ENCODE data around the gene PLCXD3. TPM values are rescaled to one million over a fixed set of nuclear protein-coding genes. Genes with fewer than 3 reads are reported as not detected.
A peak's percentile ranks its signal among the peaks of the same experiment; 100 is the strongest.

PLCXD3 gene
- total RNA-seq, 1 experiment from 2014 or later, result 5.0 TPM

- Histone ChIP-seq H3K4me3 (ENCODE audit: low read length) (peak overlapping the region; percentile 76), H3K4me1 (ENCODE audit: insufficient read depth, low read length) (peaks cover 49% of the 10 kb centered on the region), H2AFZ (ENCODE audit: low read length) (peak overlapping the region; percentile 93), H3K27me3 (ENCODE audit: low read length) (no peaks in the 10 kb centered on the region), H3K9ac (ENCODE audit: low read length) (peak overlapping the region; percentile 26), H3K9me3 (ENCODE audit: low read length) (no peaks in the 10 kb centered on the region), H3K27ac (ENCODE audit: low read length) (peak overlapping the region; percentile 77; the same call in 1 of the 2 replicates), H3K79me2 (ENCODE audit: low read length) (peaks cover 29% of the 10 kb centered on the region), H3K9me2 (replicated peaks; ENCODE audit: low read length) (no peaks in the 10 kb centered on the region), H4K20me1 (ENCODE audit: low read length) (no peaks in the 10 kb centered on the region), H3K36me3 (ENCODE audit: low read depth, low read length) (no peaks in the 10 kb centered on the region), H3F3A (ENCODE audit: low read length, unreplicated experiment) (no peaks in the 10 kb centered on the region), H3K4me2 (ENCODE audit: low read length) (peak overlapping the region; percentile 91)
- TF ChIP-seq, protein P1, sequence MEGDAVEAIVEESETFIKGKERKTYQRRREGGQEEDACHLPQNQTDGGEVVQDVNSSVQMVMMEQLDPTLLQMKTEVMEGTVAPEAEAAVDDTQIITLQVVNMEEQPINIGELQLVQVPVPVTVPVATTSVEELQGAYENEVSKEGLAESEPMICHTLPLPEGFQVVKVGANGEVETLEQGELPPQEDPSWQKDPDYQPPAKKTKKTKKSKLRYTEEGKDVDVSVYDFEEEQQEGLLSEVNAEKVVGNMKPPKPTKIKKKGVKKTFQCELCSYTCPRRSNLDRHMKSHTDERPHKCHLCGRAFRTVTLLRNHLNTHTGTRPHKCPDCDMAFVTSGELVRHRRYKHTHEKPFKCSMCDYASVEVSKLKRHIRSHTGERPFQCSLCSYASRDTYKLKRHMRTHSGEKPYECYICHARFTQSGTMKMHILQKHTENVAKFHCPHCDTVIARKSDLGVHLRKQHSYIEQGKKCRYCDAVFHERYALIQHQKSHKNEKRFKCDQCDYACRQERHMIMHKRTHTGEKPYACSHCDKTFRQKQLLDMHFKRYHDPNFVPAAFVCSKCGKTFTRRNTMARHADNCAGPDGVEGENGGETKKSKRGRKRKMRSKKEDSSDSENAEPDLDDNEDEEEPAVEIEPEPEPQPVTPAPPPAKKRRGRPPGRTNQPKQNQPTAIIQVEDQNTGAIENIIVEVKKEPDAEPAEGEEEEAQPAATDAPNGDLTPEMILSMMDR (conservative IDR thresholded peaks at IDR 0.05; ENCODE audit: low read depth, low read length), result no peak
- ChIA-PET CTCF (interaction anchor here (0.6 kb wide), 1 partner anchor 182 kb away, joined by 3 read pairs; no protein-coding TSS in a partner anchor), POLR2A (ENCODE audit: unreplicated experiment) (interaction anchor here (0.6 kb wide), 1 partner anchor 1131 kb away, joined by 3 read pairs; no protein-coding TSS in a partner anchor)
- no TSS peak for BruUV-seq (replicated peaks)
- DNase-seq (no peak), ATAC-seq (no peak)
- intact Hi-C loops (cut with micrococcal nuclease), result loop anchor here (2.0 to 10.0 kb wide), 2 partner anchors 55 to 91 kb away; no protein-coding TSS in a partner anchor
These were observed 814 bp downstream of the PLCXD3 start for GRCh38 chr5:41509399-41510175.

GRCh38 chr5:41508696-41509398 lies 1.6 kb downstream of the PLCXD3 start:
- H3K27ac ChIP-seq (ENCODE audit: low read length), result peak overlapping the region; percentile 77
- TF ChIP-seq, protein P1 (conservative IDR thresholded peaks at IDR 0.05; ENCODE audit: low read depth, low read length), result peak; percentile 56
- TF ChIP-seq EZH2 (IDR thresholded peaks at IDR 0.05; ENCODE audit: low read length, unreplicated experiment) (no peak), EZH2phosphoT487 (IDR thresholded peaks at IDR 0.05; ENCODE audit: borderline replicate concordance, low read length) (no peak)
- no peaks in the 10 kb centered on the region for H4K20me1 ChIP-seq (ENCODE audit: low read length)
- H3K4me3 ChIP-seq (ENCODE audit: low read length), result peak overlapping the region; percentile 76
- no peaks in the 10 kb centered on the region for H3K9me3 ChIP-seq (ENCODE audit: low read length)
- H3K4me2 ChIP-seq (ENCODE audit: low read length), result peak overlapping the region; percentile 91
- ChIA-PET CTCF (interaction anchor here (0.6 kb wide), 1 partner anchor 352 kb away, joined by 3 read pairs; no protein-coding TSS in a partner anchor), POLR2A (ENCODE audit: unreplicated experiment) (interaction anchor here (0.7 kb wide), 1 partner anchor 317 kb away, joined by 10 read pairs; no protein-coding TSS in a partner anchor)
- intact Hi-C loops (cut with micrococcal nuclease), result loop anchor here (10.0 kb wide), 1 partner anchor 54 kb away; no protein-coding TSS in a partner anchor
- DNase-seq, result peak; percentile 72
- peak overlapping the region; percentile 7; the same call in 1 of the 2 replicates for H3K9ac ChIP-seq (ENCODE audit: low read length)
- H3K9me2 ChIP-seq (replicated peaks; ENCODE audit: low read length), result no peaks in the 10 kb centered on the region
- peak; percentile 41 for ATAC-seq
- H2AFZ ChIP-seq (ENCODE audit: low read length), result no peak overlapping the region
- H3K27me3 ChIP-seq (ENCODE audit: low read length), result no peaks in the 10 kb centered on the region
- no TSS peak for BruUV-seq (replicated peaks)
- peaks cover 52% of the 10 kb centered on the region for H3K4me1 ChIP-seq (ENCODE audit: insufficient read depth, low read length)
- no peaks in the 10 kb centered on the region for H3F3A ChIP-seq (ENCODE audit: low read length, unreplicated experiment)
- H3K36me3 ChIP-seq (ENCODE audit: low read depth, low read length), result no peaks in the 10 kb centered on the region
- H3K79me2 ChIP-seq (ENCODE audit: low read length), result peaks cover 29% of the 10 kb centered on the region
